ENCODE data around the gene PRAMEF1. TPM values are rescaled to one million over a fixed set of nuclear protein-coding genes. Genes with fewer than 3 reads are reported as not detected.
"Not testable (repeated sequence)": the region's sequence is repeated elsewhere in the genome, so short reads cannot be mapped to it uniquely, and the experiment has no call there.

PRAMEF1 gene
- total RNA-seq, 3 donors from 2014 or later: not detected

DNA sequence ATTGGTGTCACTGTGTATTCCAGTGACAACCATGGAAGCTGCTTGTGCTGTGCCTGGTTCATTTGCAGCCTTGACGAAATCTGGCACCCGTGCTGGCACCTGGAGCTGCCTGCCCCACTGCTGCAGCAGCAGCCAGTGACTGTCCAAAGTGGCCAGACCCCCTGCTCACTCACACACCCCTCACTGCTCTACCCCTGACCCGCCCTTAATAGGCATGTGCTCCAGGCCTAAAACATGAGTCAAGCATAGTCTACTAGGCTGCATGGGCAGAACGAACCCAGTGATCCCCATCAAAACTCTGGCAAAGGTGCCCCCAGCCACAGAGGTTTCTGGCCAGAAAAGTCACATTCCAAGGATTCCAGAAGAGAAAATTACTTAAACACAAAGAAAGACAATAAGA is 7.7 kb downstream of the PRAMEF1 start:
- H3K4me3 ChIP-seq: no peak overlapping the region
- no peaks in the 10 kb centered on the region for H3K27me3 ChIP-seq
- H3K36me3 ChIP-seq: no peaks in the 10 kb centered on the region
- TF ChIP-seq POLR2A (IDR thresholded peaks at IDR 0.05) (no peak), POLR2AphosphoS5 (IDR thresholded peaks at IDR 0.05) (no peak)
- TF ChIP-seq, protein P1, sequence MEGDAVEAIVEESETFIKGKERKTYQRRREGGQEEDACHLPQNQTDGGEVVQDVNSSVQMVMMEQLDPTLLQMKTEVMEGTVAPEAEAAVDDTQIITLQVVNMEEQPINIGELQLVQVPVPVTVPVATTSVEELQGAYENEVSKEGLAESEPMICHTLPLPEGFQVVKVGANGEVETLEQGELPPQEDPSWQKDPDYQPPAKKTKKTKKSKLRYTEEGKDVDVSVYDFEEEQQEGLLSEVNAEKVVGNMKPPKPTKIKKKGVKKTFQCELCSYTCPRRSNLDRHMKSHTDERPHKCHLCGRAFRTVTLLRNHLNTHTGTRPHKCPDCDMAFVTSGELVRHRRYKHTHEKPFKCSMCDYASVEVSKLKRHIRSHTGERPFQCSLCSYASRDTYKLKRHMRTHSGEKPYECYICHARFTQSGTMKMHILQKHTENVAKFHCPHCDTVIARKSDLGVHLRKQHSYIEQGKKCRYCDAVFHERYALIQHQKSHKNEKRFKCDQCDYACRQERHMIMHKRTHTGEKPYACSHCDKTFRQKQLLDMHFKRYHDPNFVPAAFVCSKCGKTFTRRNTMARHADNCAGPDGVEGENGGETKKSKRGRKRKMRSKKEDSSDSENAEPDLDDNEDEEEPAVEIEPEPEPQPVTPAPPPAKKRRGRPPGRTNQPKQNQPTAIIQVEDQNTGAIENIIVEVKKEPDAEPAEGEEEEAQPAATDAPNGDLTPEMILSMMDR (IDR thresholded peaks at IDR 0.05): no peak
- DNase-seq (ENCODE audit: low spot score in 2 of 2): no peak
- H3K27ac ChIP-seq: no peak overlapping the region
- H3K9me3 ChIP-seq: no peaks in the 10 kb centered on the region
- intact Hi-C loops (cut with DNase I; ENCODE audit: low total_unique reads): no loop called here
- H3K4me1 ChIP-seq: no peaks in the 10 kb centered on the region

DNA sequence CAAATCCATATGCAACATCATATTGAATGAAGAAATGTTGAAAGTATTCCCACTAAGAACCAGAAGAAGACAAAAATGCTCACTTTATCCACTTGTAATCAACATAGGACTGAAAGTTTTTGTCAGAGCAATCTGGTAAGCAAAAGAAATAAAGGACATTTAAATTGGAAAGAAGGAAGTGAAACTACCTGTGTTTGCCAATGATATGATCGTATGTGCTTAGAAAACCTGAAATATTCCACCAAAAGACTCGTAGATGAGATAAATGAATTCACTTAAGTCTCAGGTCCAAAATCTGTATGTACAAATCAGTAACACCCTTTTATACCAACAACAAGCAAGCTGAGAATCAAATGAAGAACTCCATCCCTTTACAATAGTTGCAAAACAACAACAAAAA is 8.5 kb downstream of the PRAMEF1 start:
- no peaks in the 10 kb centered on the region for H3K4me1 ChIP-seq

DNA sequence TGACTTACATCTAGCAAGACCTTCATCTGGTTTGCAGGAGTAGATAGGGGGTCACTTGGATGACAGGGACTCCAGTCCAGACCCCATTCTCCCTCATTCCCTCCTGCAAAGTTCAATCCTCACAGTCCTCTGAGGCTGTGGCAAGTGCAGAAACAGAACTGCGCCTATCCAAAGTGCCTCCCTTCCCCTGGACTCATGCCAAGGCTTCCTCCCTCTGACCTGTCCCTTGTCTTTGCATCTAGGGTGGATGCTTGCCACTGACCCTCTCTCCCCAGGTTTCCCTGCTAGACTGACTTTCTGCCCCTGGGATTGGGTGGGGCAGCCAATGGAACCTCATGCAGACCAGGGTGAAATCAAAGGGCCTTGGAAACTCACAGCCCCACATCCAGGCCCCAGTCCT is 18.7 kb downstream of the PRAMEF1 start:
- intact Hi-C loops (cut with DNase I; ENCODE audit: low total_unique reads): no loop called here
- H3K9me3 ChIP-seq: peaks cover 0 to 7% of the 10 kb centered on the region in 2 donors
- no peaks in the 10 kb centered on the region for H3K36me3 ChIP-seq
- H3K4me1 ChIP-seq: no peaks in the 10 kb centered on the region
- DNase-seq (ENCODE audit: low spot score in 2 of 2): no peak
- TF ChIP-seq, protein P1 (IDR thresholded peaks at IDR 0.05): no peak
- no peak for TF ChIP-seq POLR2A (IDR thresholded peaks at IDR 0.05)
- no peak for TF ChIP-seq POLR2AphosphoS5 (IDR thresholded peaks at IDR 0.05)
- H3K4me3 ChIP-seq: no peak overlapping the region
- H3K27ac ChIP-seq: no peak overlapping the region
- no peaks in the 10 kb centered on the region for H3K27me3 ChIP-seq

More for the DNA sequence above, 8.5 kb downstream of the PRAMEF1 start:
- no peaks in the 10 kb centered on the region for H3K27me3 ChIP-seq
- H3K9me3 ChIP-seq: peaks cover 0 to 5% of the 10 kb centered on the region in 2 donors
- intact Hi-C loops (cut with DNase I; ENCODE audit: low total_unique reads): no loop called here
- TF ChIP-seq, protein P1 (IDR thresholded peaks at IDR 0.05): no peak
- no peak overlapping the region for H3K4me3 ChIP-seq
- H3K27ac ChIP-seq: no peak overlapping the region
- DNase-seq (ENCODE audit: low spot score in 2 of 2): no peak
- no peaks in the 10 kb centered on the region for H3K36me3 ChIP-seq

DNA sequence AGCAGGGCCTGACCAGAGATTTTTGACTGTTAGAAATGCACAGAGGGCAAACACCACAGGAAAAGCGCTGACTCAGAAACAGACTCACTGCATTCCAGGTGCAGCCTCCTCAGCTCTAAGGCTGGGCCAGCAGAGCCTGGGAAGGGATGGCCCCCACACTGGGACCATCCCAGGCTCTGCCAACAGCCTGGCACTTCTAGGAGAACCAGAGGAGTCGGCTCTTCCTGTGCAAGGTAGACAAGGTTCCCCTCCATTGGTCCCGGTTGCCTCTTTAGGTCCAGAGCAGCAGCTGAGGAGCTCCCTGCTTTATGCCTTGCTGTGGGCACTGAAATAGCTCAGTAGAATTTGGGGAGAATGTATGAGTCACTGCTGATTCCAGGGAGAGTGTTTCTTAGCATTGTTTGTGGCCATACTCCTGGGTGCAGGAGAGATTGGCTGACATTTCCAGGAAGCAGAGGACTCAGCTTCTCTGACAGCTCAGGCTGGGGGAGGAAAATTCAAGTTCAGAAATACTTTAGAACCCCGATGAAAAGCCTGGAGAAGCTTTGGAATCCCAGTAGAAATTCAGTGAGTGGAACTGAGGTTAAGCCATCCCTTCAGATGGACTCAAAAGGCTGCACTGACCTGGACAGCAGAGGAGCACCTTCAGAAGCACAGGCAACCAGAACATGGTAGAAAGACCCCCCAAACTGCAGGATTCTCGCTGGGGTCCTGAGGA is 19.7 kb downstream of the PRAMEF1 start:
- no peak for DNase-seq (ENCODE audit: low spot score in 2 of 2)
- H3K27ac ChIP-seq: no peak overlapping the region
- no peak overlapping the region for H3K4me3 ChIP-seq
- no peaks in the 10 kb centered on the region for H3K4me1 ChIP-seq
- TF ChIP-seq POLR2AphosphoS5 (IDR thresholded peaks at IDR 0.05) (no peak), POLR2A (IDR thresholded peaks at IDR 0.05) (no peak)
- TF ChIP-seq, protein P1 (IDR thresholded peaks at IDR 0.05): no peak
- H3K9me3 ChIP-seq: no peaks in the 10 kb centered on the region
- H3K36me3 ChIP-seq: no peaks in the 10 kb centered on the region
- H3K27me3 ChIP-seq: no peaks in the 10 kb centered on the region
- intact Hi-C loops (cut with DNase I; ENCODE audit: low total_unique reads): no loop called here

DNA sequence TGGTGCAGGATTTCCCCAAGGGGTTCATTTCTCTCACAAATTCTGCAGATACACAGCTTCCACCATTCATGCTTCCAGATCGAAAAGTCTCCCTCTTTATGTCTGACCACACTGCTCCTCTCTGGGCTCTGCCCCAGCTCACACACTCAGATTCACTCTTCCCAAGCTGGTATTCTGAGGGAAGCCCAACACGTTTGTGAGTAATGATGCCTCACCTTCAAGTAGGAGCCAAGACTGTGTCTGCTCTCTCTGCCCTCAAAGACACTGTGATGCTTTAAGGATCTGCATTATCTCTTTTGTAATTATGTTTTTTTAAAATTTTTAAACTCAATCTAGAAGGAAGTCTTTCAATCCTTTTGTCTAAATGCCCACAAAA is 20.2 kb downstream of the PRAMEF1 start:
- no peak for DNase-seq (ENCODE audit: low spot score in 2 of 2)
- no peaks in the 10 kb centered on the region for H3K36me3 ChIP-seq
- intact Hi-C loops (cut with DNase I; ENCODE audit: low total_unique reads): no loop called here
- H3K27ac ChIP-seq: no peak overlapping the region
- H3K4me1 ChIP-seq: no peaks in the 10 kb centered on the region
- H3K4me3 ChIP-seq: no peak overlapping the region
- TF ChIP-seq POLR2A (IDR thresholded peaks at IDR 0.05) (no peak), POLR2AphosphoS5 (IDR thresholded peaks at IDR 0.05) (no peak)
- TF ChIP-seq, protein P1 (IDR thresholded peaks at IDR 0.05): no peak
- H3K27me3 ChIP-seq: no peaks in the 10 kb centered on the region
- H3K9me3 ChIP-seq: no peaks in the 10 kb centered on the region

DNA sequence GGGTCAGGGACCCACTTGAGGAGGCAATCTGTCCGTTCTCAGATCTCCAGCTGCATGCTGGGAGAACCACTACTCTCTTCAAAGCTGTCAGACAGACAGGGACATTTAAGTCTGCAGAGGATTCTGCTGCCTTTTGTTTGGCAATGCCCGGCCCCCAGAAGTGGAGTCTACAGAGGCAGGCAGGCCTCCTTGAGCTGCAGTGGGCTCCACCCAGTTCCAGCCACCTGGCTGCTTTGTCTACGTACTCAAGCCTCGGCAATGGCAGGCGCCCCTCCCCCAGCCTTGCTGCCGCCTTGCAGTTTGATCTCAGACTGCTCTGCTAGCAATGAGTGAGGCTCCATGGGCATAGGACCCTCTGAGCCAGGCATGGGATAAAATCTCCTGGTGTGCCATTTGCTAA is 27.9 kb downstream of the PRAMEF1 start:
- H3K4me3 ChIP-seq; DNase-seq (ENCODE audit: low spot score in 2 of 2); H3K27me3 ChIP-seq; intact Hi-C loops (cut with DNase I; ENCODE audit: low total_unique reads); H3K4me1 ChIP-seq; H3K36me3 ChIP-seq; H3K27ac ChIP-seq; H3K9me3 ChIP-seq: not testable (repeated sequence)

DNA sequence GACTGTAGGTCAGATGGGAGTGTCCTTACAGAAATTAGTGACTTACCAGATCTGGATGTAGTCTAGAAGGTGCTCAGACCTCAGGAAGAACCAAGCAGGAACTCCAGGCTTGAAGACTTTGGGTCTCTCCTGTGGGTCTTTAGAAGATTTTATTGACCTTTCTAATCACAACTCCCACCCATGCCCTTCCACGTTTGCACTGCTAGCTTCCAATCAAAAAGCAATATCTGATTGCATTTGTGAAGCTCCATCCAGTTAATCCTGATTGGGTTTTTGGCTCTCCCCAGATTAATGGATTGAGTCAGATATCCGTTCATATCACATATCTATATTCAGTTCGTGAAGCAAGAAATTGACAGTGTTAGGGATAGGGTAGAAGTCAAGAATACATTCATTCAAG is 40.1 kb downstream of the PRAMEF1 start, which contains the start of gene PRAMEF11:
TSS of gene PRAMEF11 (minus strand) at position 101 of the 400 bp plus-strand sequence. CDS start 2,621 bp downstream, outside the sequence.
- H3K27ac ChIP-seq; intact Hi-C loops (cut with DNase I; ENCODE audit: low total_unique reads): not testable (repeated sequence)

DNA sequence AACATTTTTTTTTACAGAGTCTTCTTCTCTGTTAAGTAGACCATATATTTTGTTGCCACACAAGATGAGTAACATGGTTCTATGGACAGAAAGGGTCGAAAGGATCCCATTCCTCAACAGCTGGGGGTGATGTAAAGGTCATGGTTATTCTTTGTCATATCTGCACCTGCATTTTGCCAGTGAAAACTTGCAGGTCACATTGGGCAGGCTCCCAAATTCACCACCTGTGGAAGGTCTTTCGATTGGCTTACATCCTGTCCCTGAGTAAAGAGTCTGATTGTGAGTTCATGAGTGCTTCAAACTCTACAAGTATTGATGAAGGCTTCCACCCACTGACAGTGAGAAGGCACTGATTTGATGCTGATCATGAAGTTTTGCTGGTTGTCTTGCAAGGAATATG is 42.1 kb downstream of the PRAMEF1 start:
- intact Hi-C loops (cut with DNase I; ENCODE audit: low total_unique reads); DNase-seq (ENCODE audit: low spot score in 2 of 2); H3K4me3 ChIP-seq; H3K36me3 ChIP-seq; H3K27me3 ChIP-seq; H3K4me1 ChIP-seq; H3K9me3 ChIP-seq; H3K27ac ChIP-seq: not testable (repeated sequence)

More for the DNA sequence above, 40.1 kb downstream of the PRAMEF1 start, which contains the start of gene PRAMEF11:
- not testable (repeated sequence) for H3K4me1 ChIP-seq; H3K4me3 ChIP-seq; H3K9me3 ChIP-seq; H3K27me3 ChIP-seq; DNase-seq (ENCODE audit: low spot score in 2 of 2); H3K36me3 ChIP-seq

Measured in breast epithelium (tissue), 4 donors.